DMS153 treated with DMSO at 0.1 percent for 48 hours (cell line): ENCODE measurements around the gene PFKFB3.

Experiments
- DNase-seq: peaks from one replicate; lab custom pipeline; 2025; ENCODE audit not compliant: unreplicated experiment; lab: John Stamatoyannopoulos, UW

PFKFB3 gene

GRCh38 chr10:6219494-6219836 is 16.7 kb downstream of the PFKFB3 start:
- no peak for DNase-seq

- no peak for DNase-seq
These were observed 17.9 kb downstream of the PFKFB3 start for GRCh38 chr10:6220418-6221191.

GRCh38 chr10:6221192-6221940 is 18.6 kb downstream of the PFKFB3 start:
- no peak for DNase-seq

- no peak for DNase-seq
These were observed 19.4 kb downstream of the PFKFB3 start for GRCh38 chr10:6221971-6222751.

- no peak for DNase-seq
These were observed 20.0 kb downstream of the PFKFB3 start for GRCh38 chr10:6222755-6223154.

GRCh38 chr10:6223981-6224380 is 21.2 kb downstream of the PFKFB3 start:
- no peak for DNase-seq

GRCh38 chr10:6224781-6225180 is 22.0 kb downstream of the PFKFB3 start:
- DNase-seq = no peak

GRCh38 chr10:6225263-6225814 is 22.6 kb downstream of the PFKFB3 start:
- DNase-seq = no peak

GRCh38 chr10:6226216-6226615 is 23.5 kb downstream of the PFKFB3 start:
- DNase-seq = no peak

- DNase-seq = no peak
These were observed 24.6 kb downstream of the PFKFB3 start for GRCh38 chr10:6227346-6227745.

- DNase-seq = no peak
These were observed 25.3 kb downstream of the PFKFB3 start for GRCh38 chr10:6228010-6228511.

GRCh38 chr10:6228647-6229046 is 25.9 kb downstream of the PFKFB3 start:
- DNase-seq = no peak

- no peak for DNase-seq
These were observed 26.6 kb downstream of the PFKFB3 start for GRCh38 chr10:6229290-6229689.

- no peak for DNase-seq
These were observed 27.0 kb downstream of the PFKFB3 start for GRCh38 chr10:6229746-6230145.

GRCh38 chr10:6230315-6230714 is 27.6 kb downstream of the PFKFB3 start:
- DNase-seq = no peak

GRCh38 chr10:6231146-6231545 is 28.4 kb downstream of the PFKFB3 start:
- no peak for DNase-seq

- no peak for DNase-seq
These were observed 29.0 kb downstream of the PFKFB3 start for GRCh38 chr10:6231730-6232129.

- no peak for DNase-seq
These were observed 29.6 kb downstream of the PFKFB3 start for GRCh38 chr10:6232225-6232807.

GRCh38 chr10:6232846-6233724 is 30.4 kb downstream of the PFKFB3 start:
- DNase-seq = no peak

- DNase-seq = no peak
These were observed 31.1 kb downstream of the PFKFB3 start for GRCh38 chr10:6233725-6234277.
